HFF-Myc (cell line): ENCODE measurements around the gene GPX3.

Source experiments
- DNase-seq: peaks from one replicate; pipeline ENCODE4 v3.0.0-alpha.2; 2011; ENCODE audit warnings: low read depth; ENCODE audit errors: extremely low read depth
- H3K4me3 ChIP-seq: replicated peaks from 2 replicates; pipeline ENCODE4 v1.5.1; 2011; ENCODE audit warnings: low read depth, mild to moderate bottlenecking, control low read depth, low read length
- TF ChIP-seq, protein P1 (sequence below): IDR thresholded peaks from 2 replicates; pipeline ENCODE4 v1.5.1; 2012; ENCODE audit warnings: mild to moderate bottlenecking, low read depth, low read length, control low read depth; ENCODE audit errors: missing control alignments

The GPX3 gene, protein sequence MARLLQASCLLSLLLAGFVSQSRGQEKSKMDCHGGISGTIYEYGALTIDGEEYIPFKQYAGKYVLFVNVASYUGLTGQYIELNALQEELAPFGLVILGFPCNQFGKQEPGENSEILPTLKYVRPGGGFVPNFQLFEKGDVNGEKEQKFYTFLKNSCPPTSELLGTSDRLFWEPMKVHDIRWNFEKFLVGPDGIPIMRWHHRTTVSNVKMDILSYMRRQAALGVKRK

GRCh38 chr5:151020304-151021110 lies at the start of gene GPX3:
GPX3 (plus strand) TSS chr5:151020591; CDS start chr5:151020655, 64 bp downstream.
- peak within 1 kb of the TSS; percentile 30 for H3K4me3 ChIP-seq
- no peak for DNase-seq
- TF ChIP-seq, protein P1, sequence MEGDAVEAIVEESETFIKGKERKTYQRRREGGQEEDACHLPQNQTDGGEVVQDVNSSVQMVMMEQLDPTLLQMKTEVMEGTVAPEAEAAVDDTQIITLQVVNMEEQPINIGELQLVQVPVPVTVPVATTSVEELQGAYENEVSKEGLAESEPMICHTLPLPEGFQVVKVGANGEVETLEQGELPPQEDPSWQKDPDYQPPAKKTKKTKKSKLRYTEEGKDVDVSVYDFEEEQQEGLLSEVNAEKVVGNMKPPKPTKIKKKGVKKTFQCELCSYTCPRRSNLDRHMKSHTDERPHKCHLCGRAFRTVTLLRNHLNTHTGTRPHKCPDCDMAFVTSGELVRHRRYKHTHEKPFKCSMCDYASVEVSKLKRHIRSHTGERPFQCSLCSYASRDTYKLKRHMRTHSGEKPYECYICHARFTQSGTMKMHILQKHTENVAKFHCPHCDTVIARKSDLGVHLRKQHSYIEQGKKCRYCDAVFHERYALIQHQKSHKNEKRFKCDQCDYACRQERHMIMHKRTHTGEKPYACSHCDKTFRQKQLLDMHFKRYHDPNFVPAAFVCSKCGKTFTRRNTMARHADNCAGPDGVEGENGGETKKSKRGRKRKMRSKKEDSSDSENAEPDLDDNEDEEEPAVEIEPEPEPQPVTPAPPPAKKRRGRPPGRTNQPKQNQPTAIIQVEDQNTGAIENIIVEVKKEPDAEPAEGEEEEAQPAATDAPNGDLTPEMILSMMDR, result no peak

GRCh38 chr5:150978590-150978989 lies 41.8 kb upstream of the GPX3 start:
- DNase-seq, result no peak
- no peak overlapping the region for H3K4me3 ChIP-seq
- TF ChIP-seq, protein P1, result no peak

- TF ChIP-seq, protein P1, result no peak
- no peak for DNase-seq
- no peak overlapping the region for H3K4me3 ChIP-seq
Measured at GRCh38 chr5:150987746-150988145, 32.6 kb upstream of the GPX3 start.

- H3K4me3 ChIP-seq, result no peak overlapping the region
- no peak for DNase-seq
- TF ChIP-seq, protein P1, result peak; percentile 31
Measured at GRCh38 chr5:150989695-150990094, 30.7 kb upstream of the GPX3 start.

- H3K4me3 ChIP-seq, result no peak overlapping the region
- TF ChIP-seq, protein P1, result no peak
- DNase-seq, result no peak
Measured at GRCh38 chr5:150992705-150993104, 27.7 kb upstream of the GPX3 start.

GRCh38 chr5:150993422-150993821 lies 27.0 kb upstream of the GPX3 start:
- TF ChIP-seq, protein P1, result no peak
- H3K4me3 ChIP-seq, result no peak overlapping the region
- no peak for DNase-seq
